Lung microvascular endothelial cell (primary cell): ENCODE data around the gene SLC29A4. TPM values are rescaled to one million over a fixed set of nuclear protein-coding genes. Genes with fewer than 3 reads are reported as not detected.
"Not testable (repeated sequence)": the region's sequence is repeated elsewhere in the genome, so short reads cannot be mapped to it uniquely, and the experiment has no call there.

Experiments
- DNase-seq, 2 donors: peaks; one replicate each; pipeline versions ENCODE4 v3.0.0 to v3.0.0-alpha.2; 2010; ENCODE audit warnings: low read depth in 2 of 2
- total RNA-seq: library from RNA; depleted of rRNA; stranded (reverse); fragments of >200 nt; gene quantifications from 2 replicates; pipeline ENCODE4 v1.2.1, GENCODE V29; 2014

SLC29A4 gene
- 0.99 and 1.1 TPM in 2 replicates for total RNA-seq

- DNase-seq: peak in 1 of 2 donors; percentile 41
Measured at GRCh38 chr7:5282543-5283316, at the start of gene SLC29A4. SLC29A4 (plus strand) TSS chr7:5282943; CDS start chr7:5287817, 4,874 bp downstream.

GRCh38 chr7:5234852-5235831 is 47.6 kb upstream of the SLC29A4 start:
- no peak for DNase-seq

- no peak for DNase-seq
Measured at GRCh38 chr7:5237286-5237685, 45.5 kb upstream of the SLC29A4 start.

GRCh38 chr7:5238500-5238899 is 44.2 kb upstream of the SLC29A4 start:
- DNase-seq: no peak

GRCh38 chr7:5243261-5243660 is 39.5 kb upstream of the SLC29A4 start:
- DNase-seq: no peak

GRCh38 chr7:5248201-5248885 is 34.4 kb upstream of the SLC29A4 start:
- DNase-seq: no peak

GRCh38 chr7:5250787-5251186 is 32.0 kb upstream of the SLC29A4 start:
- DNase-seq: not testable (repeated sequence)

- DNase-seq: not testable (repeated sequence)
Measured at GRCh38 chr7:5253529-5253928, 29.2 kb upstream of the SLC29A4 start.

GRCh38 chr7:5254371-5254770 is 28.4 kb upstream of the SLC29A4 start:
- DNase-seq: not testable (repeated sequence)

- no peak for DNase-seq
Measured at GRCh38 chr7:5255832-5256231, 26.9 kb upstream of the SLC29A4 start.

- not testable (repeated sequence) for DNase-seq
Measured at GRCh38 chr7:5260530-5261068, 22.1 kb upstream of the SLC29A4 start.

- not testable (repeated sequence) for DNase-seq
Measured at GRCh38 chr7:5263066-5263465, 19.7 kb upstream of the SLC29A4 start.

GRCh38 chr7:5265320-5266190 is 17.2 kb upstream of the SLC29A4 start:
- DNase-seq: no peak

GRCh38 chr7:5266191-5267028 is 16.3 kb upstream of the SLC29A4 start:
- DNase-seq: no peak

GRCh38 chr7:5267829-5268228 is 14.9 kb upstream of the SLC29A4 start:
- not testable (repeated sequence) for DNase-seq

- DNase-seq: not testable (repeated sequence)
Measured at GRCh38 chr7:5269992-5270657, 12.6 kb upstream of the SLC29A4 start.

- DNase-seq: no peak
Measured at GRCh38 chr7:5270788-5271187, 12.0 kb upstream of the SLC29A4 start.

GRCh38 chr7:5273831-5274405 is 8.8 kb upstream of the SLC29A4 start:
- DNase-seq: not testable (repeated sequence)
